SK-MEL-5 (cell line): ENCODE measurements around the gene CACNA1C. TPM values are rescaled to one million over a fixed set of nuclear protein-coding genes. Genes with fewer than 3 reads are reported as not detected.

Source experiments
- DNase-seq: peaks from one replicate; pipeline ENCODE4 v3.0.0-alpha.2; 2016; ENCODE audit warnings: low read depth, low spot score
- in situ Hi-C: cut with HindIII; loops from 2 replicates; pipeline ENCODE4 v1.10.0; 2016; ENCODE audit warnings: low sequenced_read_pairs, high pct_unique_total_duplicates, low pct_unique_long_range_greater_than_20kb
- total RNA-seq: library from RNA; depleted of rRNA; stranded (reverse); fragments of >200 nt; shearing (Covaris generic); gene quantifications from 2 replicates; pipeline ENCODE4 v1.2.3, GENCODE V29; 2014

CACNA1C gene
- total RNA-seq, 1 experiment from 2014 or later, result 0.05 TPM

- in situ Hi-C loops, result no loop called here
- DNase-seq, result no peak
These were observed 300.5 kb downstream of the CACNA1C start for GRCh38 chr12:2353281-2353680.

DNA sequence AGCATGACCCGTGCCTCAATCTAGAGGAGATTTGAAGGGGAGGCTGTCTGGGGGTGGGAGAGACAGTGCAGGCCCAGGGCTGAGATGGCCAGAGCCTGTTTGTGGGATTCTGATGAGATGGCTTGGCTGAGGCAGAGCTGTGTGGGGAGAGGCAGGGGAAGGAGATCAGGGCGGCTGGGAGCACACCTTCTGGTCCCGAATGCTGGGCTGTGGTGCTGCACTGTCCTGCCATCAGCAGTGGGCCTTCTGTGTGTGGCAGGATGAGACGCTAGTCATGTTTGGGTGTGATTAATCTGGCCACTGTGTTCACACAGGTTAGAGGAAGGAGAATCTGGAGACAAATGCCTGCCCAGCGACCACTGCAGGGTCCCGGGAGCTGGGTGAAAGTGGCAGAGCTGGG is 300.9 kb downstream of the CACNA1C start:
- DNase-seq, result no peak
- in situ Hi-C loops, result no loop called here

GRCh38 chr12:2354151-2354991 is 301.6 kb downstream of the CACNA1C start:
- in situ Hi-C loops, result no loop called here
- DNase-seq, result no peak

DNA sequence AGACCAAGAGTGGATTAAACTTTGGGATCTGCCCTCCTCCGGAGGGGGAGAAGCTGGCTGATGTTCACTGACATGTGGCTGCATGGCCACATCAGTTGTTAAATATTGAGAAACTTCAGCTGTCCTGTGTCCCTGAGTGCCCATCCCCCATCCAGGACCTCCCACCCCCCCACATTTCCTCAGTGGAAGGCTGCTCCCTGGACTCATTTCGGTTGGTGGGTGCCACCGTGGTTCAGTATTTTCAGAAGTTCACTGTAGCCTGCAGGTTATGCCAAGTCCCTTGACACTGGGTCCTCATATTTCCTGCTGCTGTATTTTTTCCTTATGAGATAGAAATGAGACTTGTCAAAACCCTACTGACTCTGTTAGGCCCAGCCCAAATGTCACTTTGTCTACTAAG is 302.4 kb downstream of the CACNA1C start:
- in situ Hi-C loops, result no loop called here
- DNase-seq, result no peak

DNA sequence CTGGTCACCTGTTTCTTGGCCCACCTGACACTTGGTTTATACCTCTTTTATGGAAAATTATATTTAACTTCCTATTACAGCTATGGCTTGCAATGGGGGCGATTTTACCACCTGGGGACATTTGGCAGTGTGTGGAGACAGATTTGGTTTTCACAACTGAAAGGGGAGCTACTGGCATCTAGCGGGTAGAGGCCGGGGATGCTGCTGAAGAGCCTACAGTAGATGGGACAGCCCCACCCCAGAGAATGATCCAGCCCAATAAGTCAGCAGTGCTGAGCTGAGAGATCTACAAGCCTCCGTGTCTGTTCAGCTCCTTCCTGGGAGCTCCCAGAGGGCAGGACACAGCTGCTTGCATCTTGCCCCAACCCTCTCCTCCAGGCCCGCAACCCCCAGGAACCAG is 302.8 kb downstream of the CACNA1C start:
- DNase-seq, result no peak

GRCh38 chr12:2356601-2357125 is 303.9 kb downstream of the CACNA1C start:
- DNase-seq, result no peak
- in situ Hi-C loops, result no loop called here

More for the DNA sequence above, 302.8 kb downstream of the CACNA1C start:
- in situ Hi-C loops, result no loop called here

- peak; percentile 13 for DNase-seq
- in situ Hi-C loops, result no loop called here
These were observed 306.3 kb downstream of the CACNA1C start for GRCh38 chr12:2358986-2359658.

GRCh38 chr12:2359725-2360629 is 307.2 kb downstream of the CACNA1C start:
- no peak for DNase-seq
- in situ Hi-C loops, result no loop called here

DNA sequence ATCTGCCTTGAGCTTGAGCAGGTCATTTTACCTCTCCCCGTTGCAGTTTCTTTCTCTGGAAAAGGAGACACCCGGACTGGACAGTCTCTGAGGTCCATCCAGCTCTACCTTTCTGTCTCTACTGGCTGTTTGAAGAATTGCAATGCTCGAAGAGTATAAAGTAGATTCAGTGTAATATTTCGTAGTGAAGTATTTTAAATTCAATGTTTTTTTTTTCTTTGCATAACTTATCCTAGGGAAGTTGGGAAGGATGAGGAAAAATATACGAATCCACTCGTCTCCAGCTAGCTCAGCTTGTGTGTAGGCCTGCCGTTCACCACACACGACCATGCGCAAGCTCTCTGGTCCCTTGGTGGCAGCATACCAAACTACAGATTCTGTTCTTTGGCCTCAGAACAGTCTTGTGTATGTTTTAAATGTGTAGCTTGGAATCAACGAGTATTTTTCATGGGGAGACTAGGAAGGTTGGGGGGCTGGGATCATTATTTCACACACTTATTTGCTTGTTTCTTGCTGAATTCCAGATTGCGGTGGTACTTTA is 307.9 kb downstream of the CACNA1C start:
- in situ Hi-C loops, result no loop called here
- peak; percentile 44 for DNase-seq

DNA sequence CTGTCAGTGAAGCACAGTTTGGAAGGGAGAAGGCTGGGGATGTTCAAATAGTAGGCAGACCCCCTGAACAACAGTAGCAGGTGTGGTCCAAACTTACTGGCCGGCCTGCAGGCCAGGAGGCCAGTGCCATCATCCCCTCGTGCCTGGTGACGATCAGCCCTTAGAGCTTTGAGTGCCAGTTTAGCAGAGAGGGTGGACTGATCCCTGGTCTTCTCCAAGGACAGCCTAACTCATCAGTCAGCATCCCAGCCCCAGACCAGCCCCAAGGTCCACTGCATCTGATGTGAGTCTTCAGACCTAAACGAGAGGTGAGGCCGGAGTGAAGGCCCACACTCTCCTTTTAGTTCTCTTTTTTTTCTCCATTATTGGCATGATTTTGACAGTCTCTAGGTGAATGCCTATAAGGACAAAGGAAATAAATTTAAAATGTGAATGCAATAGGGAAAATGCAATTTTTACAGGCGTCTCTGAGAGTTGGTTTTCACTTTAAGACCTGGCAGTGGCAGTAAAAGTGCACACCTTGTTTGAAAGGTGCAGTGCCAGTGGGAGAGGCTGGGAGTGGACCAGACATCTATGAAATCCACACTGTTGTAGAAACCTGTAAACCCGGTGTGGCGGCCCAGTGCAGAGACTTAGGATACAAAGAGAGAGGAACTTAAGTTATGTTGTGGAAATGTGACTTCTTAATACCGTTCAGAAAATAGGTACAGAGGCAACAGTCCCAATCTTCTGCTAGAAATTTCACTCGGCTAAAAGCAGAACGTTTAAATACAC is 311.2 kb downstream of the CACNA1C start:
- in situ Hi-C loops, result no loop called here
- no peak for DNase-seq

GRCh38 chr12:2364631-2365051 is 311.9 kb downstream of the CACNA1C start:
- in situ Hi-C loops, result no loop called here
- DNase-seq, result no peak

DNA sequence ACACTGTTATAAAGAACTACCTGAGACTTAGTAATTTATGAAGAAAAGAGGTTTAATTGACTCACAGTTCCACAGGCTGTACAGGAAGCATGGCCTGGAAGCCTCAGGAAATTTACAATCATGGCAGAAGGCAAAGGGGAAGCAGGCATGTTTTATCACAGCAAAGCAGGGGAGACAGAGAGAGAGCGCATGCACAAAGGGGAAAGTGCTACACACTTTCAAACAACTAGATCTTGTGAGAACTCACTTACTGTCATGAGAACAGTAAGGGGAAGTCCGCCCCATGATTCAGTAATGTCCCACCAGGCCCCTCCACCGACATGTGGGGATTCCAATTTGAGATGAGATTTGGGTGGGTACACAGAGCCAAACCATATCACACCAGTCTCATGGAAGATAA is 313.9 kb downstream of the CACNA1C start:
- no peak for DNase-seq
- in situ Hi-C loops, result no loop called here

DNA sequence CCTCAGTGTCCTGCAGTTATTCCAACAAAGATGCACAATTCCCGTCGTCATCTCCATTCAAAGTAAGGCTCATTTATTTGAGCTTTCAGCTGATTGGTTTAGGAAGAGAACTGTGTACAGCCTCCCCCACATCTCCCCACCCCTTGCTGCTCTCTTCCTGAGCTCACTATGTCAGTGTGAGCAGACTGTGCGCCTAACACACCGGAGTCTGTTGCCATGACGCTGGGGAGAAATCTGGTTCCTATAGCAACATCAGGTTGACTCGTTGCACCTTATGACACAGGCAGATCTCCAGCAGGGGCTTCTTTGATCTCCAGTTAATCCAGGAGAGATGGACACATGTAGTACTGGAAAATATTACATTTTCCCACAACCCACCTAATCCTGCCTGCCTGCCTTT is 319.4 kb downstream of the CACNA1C start:
- DNase-seq, result no peak
- in situ Hi-C loops, result no loop called here

DNA sequence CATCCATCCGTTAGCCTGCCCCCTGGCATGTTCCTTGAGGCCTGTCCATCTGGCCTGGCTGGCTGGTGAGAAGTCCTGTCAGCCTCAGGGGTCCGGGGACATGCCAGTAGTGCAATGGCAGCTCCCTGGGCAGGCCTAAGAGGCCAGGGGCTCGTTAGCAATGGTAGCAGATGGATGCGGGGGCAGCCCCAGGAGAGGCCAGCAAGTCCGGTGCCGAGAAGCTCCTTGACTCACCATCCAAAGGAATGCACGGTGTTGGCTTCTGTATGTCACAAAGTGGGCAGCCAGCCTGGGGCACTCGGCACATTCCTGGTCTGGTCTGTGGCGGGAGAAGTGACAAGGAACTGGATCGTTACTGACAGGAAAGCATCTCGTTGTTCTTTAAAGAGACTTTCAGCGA is 319.9 kb downstream of the CACNA1C start:
- no peak for DNase-seq
- in situ Hi-C loops, result no loop called here

DNA sequence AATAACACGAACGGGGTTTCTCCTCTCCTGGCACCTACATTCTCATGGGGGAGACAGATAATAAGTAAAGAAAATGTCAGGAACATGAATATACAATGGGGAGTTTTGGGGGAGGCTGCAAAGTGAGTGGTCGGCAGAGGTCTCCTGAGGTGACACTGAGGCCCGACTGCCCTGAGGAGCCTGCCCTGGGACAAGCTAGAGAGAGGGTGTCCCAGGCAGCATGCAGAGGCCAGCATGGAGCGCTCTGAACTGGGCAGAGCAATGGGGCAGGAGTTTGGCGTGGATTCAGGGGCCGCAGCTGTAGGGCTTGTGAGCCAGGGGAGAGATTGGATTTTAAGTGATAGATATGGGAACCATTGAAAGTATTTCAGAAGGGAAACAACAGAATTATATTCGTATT is 320.5 kb downstream of the CACNA1C start:
- no peak for DNase-seq
- in situ Hi-C loops, result no loop called here

DNA sequence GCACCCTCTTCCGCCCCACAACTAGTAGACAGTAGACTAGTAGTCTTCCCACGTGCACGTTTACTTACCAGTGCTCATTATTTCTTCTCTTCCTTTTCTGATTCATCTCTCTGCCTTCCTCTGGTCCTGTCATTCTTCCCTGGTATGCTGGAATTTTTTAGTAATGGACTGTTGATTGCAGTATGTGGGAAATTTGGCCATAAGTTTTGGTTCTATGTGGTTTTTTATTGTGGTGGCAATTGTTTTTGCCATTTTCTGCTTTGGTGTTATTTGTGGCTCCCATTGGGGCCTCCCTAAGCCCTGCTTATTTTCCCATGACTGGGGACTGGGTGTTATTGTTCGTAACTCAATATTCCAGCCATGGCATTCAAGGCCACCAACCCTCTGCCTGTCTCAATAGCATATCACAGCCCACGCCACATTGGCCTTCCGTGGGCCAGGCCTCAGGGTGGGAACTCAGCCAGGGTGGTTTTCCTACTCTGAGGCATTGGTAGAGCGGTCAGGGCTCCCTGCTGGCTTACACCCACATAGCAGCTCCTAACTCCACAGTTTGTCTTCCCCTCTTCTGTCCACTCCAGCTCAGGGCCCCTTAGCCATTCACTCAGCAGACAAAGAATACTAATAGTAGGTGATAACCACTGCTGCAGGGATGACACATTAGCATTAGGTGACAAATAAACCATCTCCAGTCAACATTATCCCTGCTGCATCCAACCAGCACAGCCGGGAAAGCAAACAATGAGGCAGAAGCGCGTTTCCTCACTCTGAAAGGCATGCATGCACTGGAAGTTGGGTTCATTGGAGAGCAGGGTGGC is 321.5 kb downstream of the CACNA1C start:
- in situ Hi-C loops, result no loop called here
- no peak for DNase-seq
